HuH-7 (cell line): ENCODE results near the gene PCSK5.
"Not testable (repeated sequence)": the region's sequence is repeated elsewhere in the genome, so short reads cannot be mapped to it uniquely, and the experiment has no call there.

ENCODE experiments used
- DNase-seq: peaks from one replicate; pipeline ENCODE4 v3.0.0; 2011; ENCODE audit warnings: low spot score

The PCSK5 gene

DNA sequence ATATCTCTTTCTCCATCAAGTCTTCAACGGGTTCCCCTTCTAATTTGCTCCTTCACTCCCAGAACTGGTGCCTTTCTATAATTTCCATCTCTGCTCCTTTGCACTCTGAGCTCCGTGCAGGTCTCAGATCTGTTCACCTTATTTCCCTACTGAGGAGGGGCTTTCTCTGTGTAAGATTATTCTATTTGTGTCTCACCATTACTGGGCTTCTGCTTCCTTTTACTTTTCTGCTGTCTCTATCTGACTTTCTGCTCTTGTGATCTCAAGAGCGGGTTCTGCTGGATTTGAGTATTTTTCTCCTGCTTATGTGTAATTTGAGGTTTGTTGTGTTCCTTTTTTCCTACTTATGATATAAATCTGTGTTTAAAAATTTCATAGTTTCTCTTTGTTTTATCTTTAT, 117.5 kb downstream of the PCSK5 start:
- no peak for DNase-seq

DNA sequence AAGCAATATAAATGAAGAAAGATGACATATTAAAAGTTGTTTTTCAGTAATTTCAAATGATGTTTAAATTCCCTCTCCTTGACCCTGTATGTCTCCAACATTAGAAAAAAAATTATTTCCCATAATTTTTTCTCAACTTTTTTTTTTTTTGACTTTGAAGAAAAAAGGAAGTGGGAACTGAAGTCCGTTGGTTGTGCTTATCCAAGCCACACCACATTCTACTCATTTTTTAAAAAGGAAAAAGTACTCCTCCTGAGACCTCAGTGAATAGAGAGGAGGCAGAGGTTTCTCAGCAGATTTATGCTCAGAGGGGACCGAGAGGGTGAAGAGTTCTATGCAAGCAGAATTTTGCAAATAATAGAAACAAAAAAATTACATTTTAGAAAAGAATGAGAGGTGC, 123.3 kb downstream of the PCSK5 start:
- DNase-seq = no peak

DNA sequence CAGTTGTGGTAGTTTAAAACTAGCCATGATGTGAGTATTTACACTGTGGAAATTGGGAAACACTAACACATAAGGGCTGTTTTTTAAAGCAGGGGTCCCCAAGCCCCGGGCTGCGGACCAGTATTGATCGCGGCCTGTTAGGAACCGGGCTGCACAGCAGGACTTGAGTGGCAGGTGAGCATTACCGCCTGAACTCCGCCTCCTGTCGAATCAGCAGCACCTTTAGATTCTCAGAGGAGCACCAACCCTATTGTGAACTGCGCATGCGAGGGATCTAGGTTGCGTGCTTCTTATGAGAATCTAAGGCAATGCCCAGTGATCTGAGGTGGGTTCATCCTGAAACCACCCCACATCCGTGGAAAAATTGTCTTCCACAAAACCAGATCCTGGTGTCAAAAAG, 127.8 kb downstream of the PCSK5 start:
- DNase-seq = no peak

DNA sequence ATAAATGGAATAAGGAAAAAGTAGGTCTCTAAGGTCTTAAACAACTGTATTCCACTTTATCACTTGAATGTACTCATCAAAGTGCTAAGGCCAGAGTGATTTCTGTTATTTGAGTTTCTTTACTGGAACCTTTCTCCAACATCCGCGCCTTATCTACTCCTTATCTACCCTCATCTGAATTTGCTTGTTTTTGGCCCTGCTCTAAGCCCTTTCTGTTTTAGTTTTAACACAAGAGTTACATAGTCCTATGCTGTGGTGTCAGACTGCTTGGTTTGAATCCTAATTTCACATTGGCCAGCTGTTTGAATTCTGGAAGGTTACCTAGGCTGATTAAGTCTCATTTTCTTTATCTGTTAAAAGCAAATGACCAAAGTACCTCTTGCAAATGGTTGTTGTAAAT, 128.3 kb downstream of the PCSK5 start:
- no peak for DNase-seq

DNA sequence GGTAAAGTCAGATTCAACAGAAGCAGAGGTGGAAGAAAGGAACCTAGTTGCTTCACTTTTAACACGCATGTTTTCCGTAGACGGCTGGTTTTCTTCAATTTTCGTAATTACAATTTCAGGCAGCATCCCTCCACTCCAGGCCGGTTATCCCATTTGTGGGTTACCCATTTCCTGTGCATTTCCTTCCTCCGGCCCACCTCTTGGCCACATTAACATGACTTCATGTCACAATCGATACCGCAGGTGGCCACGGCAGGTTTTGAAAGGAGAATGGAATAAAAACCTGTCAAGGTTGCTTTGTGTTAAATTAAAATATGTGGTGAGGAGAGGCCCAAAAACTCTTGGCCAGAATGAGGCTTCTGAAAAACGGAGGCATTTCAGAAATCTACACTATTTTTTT, 130.2 kb downstream of the PCSK5 start:
- no peak for DNase-seq

DNA sequence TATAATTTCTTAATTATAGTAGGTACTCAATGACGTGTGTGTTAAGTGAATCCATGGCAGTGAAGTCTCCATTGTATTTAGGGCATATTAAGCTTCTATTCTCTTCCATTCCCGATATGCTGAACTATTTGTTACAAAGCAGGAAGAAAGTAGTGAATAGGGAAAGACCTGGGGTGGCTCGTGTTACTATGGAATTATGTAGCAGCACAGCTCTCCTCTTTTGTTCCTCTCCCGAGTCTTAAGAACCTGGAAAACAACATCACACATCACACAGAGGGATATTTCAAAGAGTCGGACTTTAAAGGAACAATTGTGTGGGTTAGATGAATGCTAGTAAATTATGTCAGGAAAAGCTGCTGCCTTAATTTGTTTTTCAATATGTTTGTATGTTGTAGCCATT, 131.8 kb downstream of the PCSK5 start:
- DNase-seq = no peak

GRCh38 chr9:76023715-76024195, 133.3 kb downstream of the PCSK5 start:
- DNase-seq = no peak

- DNase-seq = no peak
These were observed 134.8 kb downstream of the PCSK5 start for GRCh38 chr9:76025286-76025685.

GRCh38 chr9:76026796-76027195, 136.3 kb downstream of the PCSK5 start:
- DNase-seq = no peak

- no peak for DNase-seq
These were observed 136.9 kb downstream of the PCSK5 start for GRCh38 chr9:76027416-76027815.

DNA sequence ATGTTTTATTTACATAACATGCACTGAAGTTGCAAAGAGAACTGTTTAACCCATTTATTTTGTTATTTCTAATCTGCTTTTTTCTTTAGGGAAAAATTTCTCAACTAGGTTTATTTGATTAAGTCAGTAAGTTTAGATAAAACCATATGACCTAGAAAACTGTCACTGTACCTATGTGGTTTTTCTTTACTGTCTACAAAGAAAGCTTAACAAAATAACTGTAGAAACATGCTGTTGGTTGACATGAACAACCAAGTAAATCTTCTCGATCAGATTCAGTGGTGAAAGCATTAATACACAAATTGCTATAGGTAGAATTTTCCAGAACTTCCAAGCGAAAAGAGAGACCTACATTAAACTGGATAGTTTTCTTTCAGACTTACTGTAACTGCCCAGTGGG, 137.4 kb downstream of the PCSK5 start:
- DNase-seq = no peak

GRCh38 chr9:76032038-76032796, 141.7 kb downstream of the PCSK5 start:
- DNase-seq = no peak

DNA sequence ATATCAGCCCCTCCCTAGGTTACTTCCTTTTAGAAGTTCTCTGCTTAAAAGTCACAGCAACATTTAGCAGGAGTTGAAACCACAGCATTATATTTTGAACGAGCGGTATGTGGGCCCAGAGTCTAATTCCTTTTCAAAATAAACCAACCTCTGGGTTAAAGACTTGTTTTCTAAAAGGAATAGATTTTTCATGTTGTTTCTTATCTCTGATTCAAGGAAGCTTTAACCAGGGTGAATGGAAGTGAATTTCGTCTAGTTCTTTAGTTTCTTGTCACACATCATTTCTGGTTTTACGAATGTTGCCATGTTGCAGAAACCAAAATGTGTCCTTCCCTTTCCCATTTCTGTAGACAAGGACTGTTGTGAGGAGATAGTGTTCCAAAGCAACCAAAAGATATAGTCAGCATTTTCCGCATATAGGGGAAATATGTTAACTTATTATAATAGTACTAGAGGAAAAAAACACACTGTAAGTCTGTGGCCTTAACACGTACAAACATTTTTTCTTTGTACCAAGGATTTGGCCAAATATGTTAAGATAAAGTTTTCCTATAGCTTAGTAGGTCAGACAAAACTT, 142.4 kb downstream of the PCSK5 start:
- DNase-seq = no peak

GRCh38 chr9:76034049-76034448, 143.6 kb downstream of the PCSK5 start:
- DNase-seq = no peak

- no peak for DNase-seq
These were observed 146.3 kb downstream of the PCSK5 start for GRCh38 chr9:76036762-76037161.

GRCh38 chr9:76037587-76038225, 147.2 kb downstream of the PCSK5 start:
- no peak for DNase-seq

DNA sequence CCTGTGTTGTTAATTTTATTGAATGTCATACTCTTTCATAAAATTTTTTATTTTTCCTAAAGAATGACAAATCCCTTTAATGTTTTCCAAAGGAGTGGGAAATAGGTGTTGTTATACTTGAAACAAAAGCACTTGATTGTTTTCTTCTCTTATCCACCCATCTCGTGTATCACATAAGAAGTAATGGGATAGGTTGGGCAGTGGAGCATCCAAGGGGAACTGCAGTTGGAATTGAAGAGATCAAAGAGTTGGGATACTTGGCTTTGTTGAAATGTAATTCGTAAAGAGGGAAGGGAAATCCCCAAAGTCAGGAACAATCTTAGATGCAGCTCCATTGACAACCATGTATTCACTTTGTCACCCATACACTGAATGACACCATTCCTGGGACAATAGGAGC, 148.0 kb downstream of the PCSK5 start:
- DNase-seq = no peak

DNA sequence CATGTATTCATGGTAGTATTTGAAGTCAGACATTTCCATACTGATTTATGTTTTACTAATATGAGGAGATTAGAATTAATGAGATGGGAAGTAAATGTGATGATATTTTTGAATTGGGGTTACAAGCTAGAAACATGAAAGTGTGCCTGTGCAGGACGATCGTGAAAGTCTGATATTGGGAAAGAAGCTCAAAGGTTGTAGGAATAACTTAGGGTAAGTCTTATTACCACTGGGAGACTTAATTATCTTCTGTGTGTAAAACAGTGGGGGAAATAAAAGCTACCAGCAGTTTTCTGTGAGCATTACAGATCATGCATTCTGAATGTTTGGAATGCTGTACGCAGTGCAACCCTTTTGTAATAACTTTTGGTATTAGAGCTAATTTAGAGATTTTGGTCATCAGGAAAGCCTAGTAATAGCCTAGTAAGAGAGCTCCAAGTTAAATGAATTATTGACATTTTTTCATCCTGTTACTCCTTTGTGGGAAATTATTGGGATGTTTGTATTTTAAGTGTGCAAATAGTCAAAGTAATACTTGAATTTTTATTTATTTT, 153.9 kb downstream of the PCSK5 start:
- no peak for DNase-seq

DNA sequence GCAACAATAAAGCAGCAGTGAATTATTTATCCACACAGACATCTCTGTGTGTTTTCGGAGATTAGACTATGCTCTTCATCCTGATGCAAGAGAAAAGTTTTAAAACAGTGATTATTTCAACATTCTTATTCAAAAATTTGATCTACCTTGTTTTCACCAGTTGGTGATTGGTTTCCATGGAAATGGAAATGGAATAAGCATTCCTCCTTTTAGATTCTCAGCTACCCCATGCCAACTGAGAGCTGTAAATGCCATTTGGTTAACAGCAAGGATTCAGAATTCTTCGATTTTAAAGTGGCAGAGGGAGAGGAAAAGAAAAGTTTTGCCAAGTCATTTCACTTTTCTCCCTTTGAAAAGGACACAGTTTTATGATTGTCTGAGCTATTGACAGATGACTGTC, 154.7 kb downstream of the PCSK5 start:
- DNase-seq = no peak

GRCh38 chr9:76049341-76049740, 158.9 kb downstream of the PCSK5 start:
- peak; percentile 42 for DNase-seq

DNA sequence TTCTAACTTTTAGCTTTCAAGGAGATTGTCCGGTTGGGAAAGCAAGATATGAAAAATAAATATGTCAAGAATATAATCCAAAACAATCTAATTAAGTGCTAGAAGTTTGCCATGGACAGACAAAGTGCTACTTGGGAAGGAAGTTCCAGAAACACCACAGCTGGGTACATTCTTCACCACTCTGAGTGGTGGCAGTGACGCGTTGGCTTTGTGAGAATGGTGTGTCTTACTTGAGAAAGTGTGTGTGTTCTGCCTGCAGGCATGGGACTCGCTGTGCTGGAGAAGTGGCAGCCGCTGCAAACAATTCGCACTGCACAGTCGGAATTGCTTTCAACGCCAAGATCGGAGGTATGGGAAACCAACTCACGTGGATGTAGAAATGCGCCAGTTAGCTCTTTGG, 177.2 kb downstream of the PCSK5 start:
- DNase-seq = no peak

DNA sequence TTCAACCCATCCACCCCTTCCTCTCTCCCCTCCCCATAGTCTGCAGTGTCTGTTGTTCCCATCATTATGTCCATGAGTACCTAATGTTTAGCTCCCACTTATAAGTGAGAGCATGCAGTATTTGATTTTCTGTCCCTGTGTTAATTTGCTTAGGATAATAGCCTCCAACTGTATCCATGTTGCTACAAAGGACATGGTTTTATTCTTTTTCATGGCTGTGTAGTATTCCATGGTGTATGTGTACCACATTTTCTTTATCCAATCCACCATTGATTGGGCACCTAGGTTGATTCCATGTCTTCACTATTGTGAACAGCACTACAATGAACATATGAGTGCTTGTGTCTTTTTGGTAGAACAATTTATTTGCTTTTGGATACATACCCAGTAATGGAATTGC, 187.1 kb downstream of the PCSK5 start:
- no peak for DNase-seq

- not testable (repeated sequence) for DNase-seq
These were observed 190.8 kb downstream of the PCSK5 start for GRCh38 chr9:76081281-76081680.
